ENCODE measurements around the gene PI16. TPM values are rescaled to one million over a fixed set of nuclear protein-coding genes. Genes with fewer than 3 reads are reported as not detected.

The PI16 gene
- total and polyA plus RNA-seq, 12 donors: 4.4 to 38.9 (median 18.7) TPM

GRCh38 chr6:36997811-36998722, 43.5 kb downstream of the PI16 start:
- ATAC-seq (peak in 7 of 8 donors; percentile 61 to 87 (median 79)), DNase-seq (peak; percentile 45 to 56)
- no peak overlapping the region for H3K4me3 ChIP-seq
- TF ChIP-seq, protein P1, sequence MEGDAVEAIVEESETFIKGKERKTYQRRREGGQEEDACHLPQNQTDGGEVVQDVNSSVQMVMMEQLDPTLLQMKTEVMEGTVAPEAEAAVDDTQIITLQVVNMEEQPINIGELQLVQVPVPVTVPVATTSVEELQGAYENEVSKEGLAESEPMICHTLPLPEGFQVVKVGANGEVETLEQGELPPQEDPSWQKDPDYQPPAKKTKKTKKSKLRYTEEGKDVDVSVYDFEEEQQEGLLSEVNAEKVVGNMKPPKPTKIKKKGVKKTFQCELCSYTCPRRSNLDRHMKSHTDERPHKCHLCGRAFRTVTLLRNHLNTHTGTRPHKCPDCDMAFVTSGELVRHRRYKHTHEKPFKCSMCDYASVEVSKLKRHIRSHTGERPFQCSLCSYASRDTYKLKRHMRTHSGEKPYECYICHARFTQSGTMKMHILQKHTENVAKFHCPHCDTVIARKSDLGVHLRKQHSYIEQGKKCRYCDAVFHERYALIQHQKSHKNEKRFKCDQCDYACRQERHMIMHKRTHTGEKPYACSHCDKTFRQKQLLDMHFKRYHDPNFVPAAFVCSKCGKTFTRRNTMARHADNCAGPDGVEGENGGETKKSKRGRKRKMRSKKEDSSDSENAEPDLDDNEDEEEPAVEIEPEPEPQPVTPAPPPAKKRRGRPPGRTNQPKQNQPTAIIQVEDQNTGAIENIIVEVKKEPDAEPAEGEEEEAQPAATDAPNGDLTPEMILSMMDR (IDR thresholded peaks at IDR 0.05): no peak
- WGBS, 2 donors: 49 to 62% methylated on average over 18 of the region's 18 CpGs
- intact Hi-C loops (cut with DNase I): loop anchor here in 1 of 10 donors (1.0 kb wide), 1 partner anchor 12 kb away; the partner anchor contains the start of gene MTCH1
- H3K27ac ChIP-seq: peak overlapping the region; percentile 76 to 94 (median 91)
- H3K9me3 ChIP-seq: no peaks in the 10 kb centered on the region
- no peaks in the 10 kb centered on the region for H3K27me3 ChIP-seq
- H3K4me1 ChIP-seq: peaks cover 0 to 21% (median 6%) of the 10 kb centered on the region in 9 donors
- H3K36me3 ChIP-seq: no peaks in the 10 kb centered on the region

DNA sequence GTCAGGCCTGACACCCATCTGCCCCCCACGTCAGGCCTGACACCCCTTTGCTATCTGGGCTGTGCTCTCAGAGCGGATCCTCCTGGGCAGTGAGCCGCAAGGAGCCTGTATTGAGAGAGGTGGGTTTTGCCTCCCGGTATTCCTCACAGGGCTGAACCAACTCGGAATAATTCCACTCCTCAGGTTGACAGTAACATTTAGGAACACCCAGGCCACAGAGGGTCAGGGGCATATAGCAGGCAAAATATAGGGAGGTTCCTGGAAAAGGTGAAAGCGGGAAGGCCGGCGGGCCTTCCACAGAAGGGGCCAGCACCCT, 44.1 kb downstream of the PI16 start:
- DNase-seq (peak in 1 of 2 donors; percentile 50), ATAC-seq (peak in 3 of 8 donors; percentile 81 to 89 (median 88))
- intact Hi-C loops (cut with DNase I): loop anchor here in 1 of 10 donors (1.0 kb wide), 1 partner anchor 12 kb away; the partner anchor contains the start of gene MTCH1
- H3K9me3 ChIP-seq: no peaks in the 10 kb centered on the region
- H3K27me3 ChIP-seq: no peaks in the 10 kb centered on the region
- peak overlapping the region; percentile 76 to 94 (median 91) for H3K27ac ChIP-seq
- H3K4me3 ChIP-seq: no peak overlapping the region
- no peaks in the 10 kb centered on the region for H3K36me3 ChIP-seq
- TF ChIP-seq, protein P1 (IDR thresholded peaks at IDR 0.05): no peak
- WGBS, 2 donors: 58 to 61% methylated on average over 8 of the region's 8 CpGs
- peaks cover 0 to 21% (median 6%) of the 10 kb centered on the region in 9 donors for H3K4me1 ChIP-seq

- Histone ChIP-seq H3K4me1 (peaks cover 0 to 21% (median 6%) of the 10 kb centered on the region in 9 donors), H3K9me3 (no peaks in the 10 kb centered on the region), H3K4me3 (no peak overlapping the region), H3K27me3 (no peaks in the 10 kb centered on the region), H3K27ac (peak overlapping the region; percentile 76 to 94 (median 91)), H3K36me3 (no peaks in the 10 kb centered on the region)
- TF ChIP-seq, protein P1 (IDR thresholded peaks at IDR 0.05): no peak
- intact Hi-C loops (cut with DNase I): no loop called here
- ATAC-seq: peak in 6 of 8 donors; percentile 4 to 46 (median 29)
- 61 to 62% methylated on average over 15 of the region's 15 CpGs for WGBS, 2 donors
- DNase-seq: no peak
Observed at GRCh38 chr6:36999061-36999750, 44.7 kb downstream of the PI16 start.

- no peak for DNase-seq
- H3K27me3 ChIP-seq: no peaks in the 10 kb centered on the region
- TF ChIP-seq, protein P1 (IDR thresholded peaks at IDR 0.05): no peak
- ATAC-seq: no peak
- H3K4me1 ChIP-seq: peaks cover 0 to 21% (median 6%) of the 10 kb centered on the region in 9 donors
- H3K27ac ChIP-seq: no peak overlapping the region
- H3K4me3 ChIP-seq: no peak overlapping the region
- H3K9me3 ChIP-seq: no peaks in the 10 kb centered on the region
- intact Hi-C loops (cut with DNase I): no loop called here
- 96 to 97% methylated on average over 4 of the region's 4 CpGs for WGBS, 2 donors
- no peaks in the 10 kb centered on the region for H3K36me3 ChIP-seq
Observed at GRCh38 chr6:36999751-37000125, 45.2 kb downstream of the PI16 start.
